ENCODE data around the gene GALR3. TPM values are rescaled to one million over a fixed set of nuclear protein-coding genes. Genes with fewer than 3 reads are reported as not detected.

GALR3 gene
- total RNA-seq, 4 donors from 2014 or later, result not detected

GRCh38 chr22:37804881-37805809 is 18.0 kb upstream of the GALR3 start:
- peak overlapping the region; percentile 93 to 96 (median 94) for H3K27ac ChIP-seq
- intact Hi-C loops (cut with DNase I; ENCODE audit: low total_unique reads) (no loop called here), in situ Hi-C loops (cut with MboI; ENCODE audit: low pct_ligation_motif_present in 1 of 4, low pct_unique_long_range_greater_than_20kb in 1 of 4, low sequenced_read_pairs in 3 of 4) (loop anchor here in 1 of 4 donors (25.0 kb wide), 1 partner anchor 157 kb away; the partner anchor contains the start of genes C22orf23 and POLR2F)
- no peaks in the 10 kb centered on the region for H3K27me3 ChIP-seq
- peak overlapping the region; percentile 53 to 65 (median 58) for H3K4me3 ChIP-seq
- no peaks in the 10 kb centered on the region for H3K9me3 ChIP-seq
- DNase-seq, result peak; percentile 94
- peak; percentile 97 to 99 (median 99) for TF ChIP-seq POLR2AphosphoS5 (IDR thresholded peaks at IDR 0.05)
- TF ChIP-seq EP300 (IDR thresholded peaks at IDR 0.05; ENCODE audit: low read depth), result no peak
- peak; percentile 98 for TF ChIP-seq POLR2A (IDR thresholded peaks at IDR 0.05)
- no peak for TF ChIP-seq CTCF (IDR thresholded peaks at IDR 0.05)
- 0 to 6% methylated on average over 1 to 60 of the region's 87 CpGs for WGBS, 2 donors (ENCODE audit: low coverage in 1 of 2)
- H3K4me1 ChIP-seq, result peaks cover 5 to 65% (median 47%) of the 10 kb centered on the region in 4 donors
- H3K36me3 ChIP-seq, result no peaks in the 10 kb centered on the region

- Histone ChIP-seq H3K4me1 (peaks cover 5 to 65% (median 47%) of the 10 kb centered on the region in 4 donors), H3K9me3 (no peaks in the 10 kb centered on the region), H3K27ac (peak overlapping the region; percentile 93 to 96 (median 94)), H3K27me3 (no peaks in the 10 kb centered on the region), H3K4me3 (peak overlapping the region; percentile 53 to 65 (median 58)), H3K36me3 (no peaks in the 10 kb centered on the region)
- TF ChIP-seq EP300 (IDR thresholded peaks at IDR 0.05; ENCODE audit: low read depth) (no peak), POLR2A (IDR thresholded peaks at IDR 0.05) (no peak), CTCF (IDR thresholded peaks at IDR 0.05) (no peak), POLR2AphosphoS5 (IDR thresholded peaks at IDR 0.05) (no peak)
- in situ Hi-C loops (cut with MboI; ENCODE audit: low pct_ligation_motif_present in 1 of 4, low pct_unique_long_range_greater_than_20kb in 1 of 4, low sequenced_read_pairs in 3 of 4), result loop anchor here in 1 of 4 donors (25.0 kb wide), 1 partner anchor 156 kb away; the partner anchor contains the start of genes C22orf23 and POLR2F
- 13 to 20% methylated on average over 2 to 10 of the region's 10 CpGs for WGBS, 2 donors (ENCODE audit: low coverage in 1 of 2)
- intact Hi-C loops (cut with DNase I; ENCODE audit: low total_unique reads), result no loop called here
- no peak for DNase-seq
These were observed 17.3 kb upstream of the GALR3 start for GRCh38 chr22:37805810-37806277.

DNA sequence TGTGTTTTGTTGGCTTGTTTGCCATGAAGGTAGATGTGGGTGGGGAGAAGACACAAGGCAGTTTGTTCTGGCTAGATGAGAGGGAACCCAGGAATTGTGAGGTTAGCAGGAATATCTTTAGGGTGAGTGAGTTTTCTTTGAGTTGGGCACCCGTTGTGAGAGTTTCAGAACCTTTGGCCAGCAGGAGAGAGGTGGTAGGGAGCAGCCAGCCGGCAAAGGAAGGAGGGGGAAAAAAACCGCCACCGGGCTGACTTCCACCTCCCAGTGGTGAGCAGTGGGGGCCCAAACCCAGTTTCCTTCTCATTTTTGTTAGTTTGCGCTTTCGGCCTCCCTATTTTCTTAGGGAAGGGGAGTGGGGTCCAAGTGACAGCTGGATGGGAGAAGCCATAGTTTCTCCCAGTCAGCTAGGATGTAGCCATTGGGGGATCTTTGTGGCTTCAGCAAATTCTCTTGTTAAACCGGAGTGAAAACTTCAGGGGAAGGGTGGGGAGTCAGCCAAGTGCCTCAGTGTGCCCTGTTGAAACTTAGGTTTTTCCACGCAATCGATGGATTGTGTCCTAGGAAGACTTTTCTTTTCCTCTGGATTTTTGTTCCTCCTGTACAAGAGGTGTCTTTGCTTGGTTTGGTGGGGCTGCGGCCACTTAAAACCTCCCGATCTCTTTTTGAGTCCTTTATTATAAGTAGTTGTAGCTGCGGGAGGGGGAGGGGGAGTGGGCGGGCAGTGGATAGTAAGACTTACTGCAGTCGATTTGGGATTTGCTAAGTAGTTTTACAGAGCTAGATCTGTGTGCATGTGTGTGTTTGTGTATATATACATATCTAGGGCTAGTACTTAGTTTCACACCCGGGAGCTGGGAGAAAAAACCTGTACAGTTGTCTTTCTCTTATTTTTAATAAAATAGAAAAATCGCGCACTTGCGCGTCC is 16.5 kb upstream of the GALR3 start:
- intact Hi-C loops (cut with DNase I; ENCODE audit: low total_unique reads) (no loop called here), in situ Hi-C loops (cut with MboI; ENCODE audit: low pct_ligation_motif_present in 1 of 4, low pct_unique_long_range_greater_than_20kb in 1 of 4, low sequenced_read_pairs in 3 of 4) (loop anchor here in 1 of 4 donors (25.0 kb wide), 1 partner anchor 156 kb away; the partner anchor contains the start of genes C22orf23 and POLR2F)
- peaks cover 5 to 65% (median 45%) of the 10 kb centered on the region in 4 donors for H3K4me1 ChIP-seq
- H3K4me3 ChIP-seq, result peak overlapping the region; percentile 53 to 65 (median 58)
- peak overlapping the region; percentile 93 to 96 (median 94) for H3K27ac ChIP-seq
- H3K36me3 ChIP-seq, result no peaks in the 10 kb centered on the region
- TF ChIP-seq POLR2AphosphoS5 (IDR thresholded peaks at IDR 0.05) (no peak), CTCF (IDR thresholded peaks at IDR 0.05) (peak in 2 of 5 experiments; percentile 28), EP300 (IDR thresholded peaks at IDR 0.05; ENCODE audit: low read depth) (no peak)
- H3K27me3 ChIP-seq, result no peaks in the 10 kb centered on the region
- H3K9me3 ChIP-seq, result no peaks in the 10 kb centered on the region
- no peak for DNase-seq
- WGBS, 2 donors (ENCODE audit: low coverage in 1 of 2), result 1 to 3% methylated on average over 10 to 19 of the region's 19 CpGs

Data from transverse colon (tissue), 4 donors.